HG03571 (cell line): Measurements from ENCODE around the gene ZNF277.

Source experiments
- ATAC-seq: cut with Tn5 transposase; IDR thresholded peaks from one replicate; pipeline ENCODE4 v1.9.1; 2021; ENCODE audit not compliant: unreplicated experiment

The ZNF277 gene

DNA sequence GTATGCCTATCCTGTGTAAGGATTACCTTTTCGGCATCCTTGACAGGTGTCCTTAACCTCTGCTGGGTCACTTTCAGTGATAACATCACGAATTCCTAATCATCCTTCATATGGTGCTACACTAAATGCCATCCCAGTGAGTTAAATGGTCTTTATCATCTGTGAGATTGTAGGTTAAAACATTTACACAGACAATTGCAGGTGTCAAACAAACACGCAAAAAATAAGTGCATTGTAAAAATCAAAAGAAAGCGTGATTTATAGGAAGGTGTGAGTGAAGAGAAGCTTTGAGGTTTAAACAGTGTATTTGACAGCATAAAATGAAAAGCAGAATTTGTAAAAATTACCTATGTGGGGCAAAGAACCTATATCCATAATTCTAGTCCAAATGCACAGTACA lies 132.3 kb downstream of the ZNF277 start:
- ATAC-seq = no peak

DNA sequence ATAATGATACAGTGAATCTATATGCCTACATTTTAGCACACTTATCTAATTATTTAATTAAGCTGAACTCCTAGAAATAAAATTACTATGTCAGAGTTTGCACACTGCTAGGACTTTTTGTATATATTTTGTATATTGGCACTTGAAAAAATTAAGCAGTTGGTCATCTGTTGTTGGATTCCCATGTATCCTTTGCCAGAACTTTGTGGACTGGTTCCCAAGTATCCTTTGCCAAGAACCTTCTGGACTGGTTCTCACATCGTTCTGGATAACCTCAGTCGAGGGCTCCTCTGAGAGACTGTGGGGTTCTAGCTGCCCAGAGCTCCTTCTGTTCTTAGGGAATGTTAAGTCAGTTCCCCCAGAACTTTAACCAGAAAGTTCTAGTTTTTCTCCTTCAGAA lies 135.0 kb downstream of the ZNF277 start:
- no peak for ATAC-seq

DNA sequence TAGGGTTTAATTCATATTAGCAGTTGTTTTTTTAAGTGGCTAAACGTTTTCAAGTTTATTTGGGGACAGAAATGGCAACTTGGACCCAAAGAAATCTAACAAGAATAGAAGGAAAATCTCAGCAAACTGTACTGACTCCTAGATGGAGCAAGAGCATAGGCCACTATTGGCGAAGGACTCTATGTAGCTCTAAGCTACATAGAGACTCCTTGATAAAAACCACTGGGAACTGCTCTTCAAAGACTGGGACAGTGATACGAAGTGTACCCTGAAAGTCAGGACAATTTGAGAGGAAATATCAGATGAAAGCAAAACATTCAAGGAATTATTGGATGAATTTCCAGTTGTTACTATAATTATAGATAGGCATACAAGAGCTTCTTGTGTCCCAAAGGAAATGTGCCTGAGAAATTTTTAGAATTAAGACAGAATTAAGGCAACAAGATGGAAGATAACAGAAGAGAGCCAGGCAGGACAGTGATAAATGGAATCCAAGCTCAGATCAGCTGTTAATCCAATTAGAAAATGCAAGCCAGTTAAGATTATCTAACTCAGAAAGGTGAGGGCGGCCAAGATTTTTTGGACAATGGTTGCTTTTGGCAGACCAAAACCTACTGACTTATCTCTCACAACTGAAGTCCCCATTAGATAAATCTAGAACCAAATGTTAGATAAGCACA lies 140.0 kb downstream of the ZNF277 start:
- no peak for ATAC-seq

DNA sequence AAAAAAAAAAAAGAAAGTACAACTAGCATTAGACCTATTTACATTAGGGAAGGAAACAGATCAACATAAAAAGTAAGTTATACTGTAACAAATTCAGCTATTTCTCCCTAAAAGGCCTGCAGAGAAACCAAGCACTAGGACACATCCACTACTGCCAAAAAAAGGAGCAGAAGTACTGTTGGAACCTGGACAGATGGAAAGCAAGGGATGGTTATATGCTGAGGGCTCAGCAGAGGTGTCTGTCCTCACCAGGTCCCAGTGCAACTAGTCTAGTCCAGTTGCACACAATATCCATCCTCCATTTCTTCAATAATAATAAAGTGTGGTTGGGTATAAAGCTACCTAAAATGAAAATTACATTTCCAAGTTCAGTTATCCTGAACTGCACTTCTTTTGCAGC lies 140.6 kb downstream of the ZNF277 start:
- no peak for ATAC-seq

DNA sequence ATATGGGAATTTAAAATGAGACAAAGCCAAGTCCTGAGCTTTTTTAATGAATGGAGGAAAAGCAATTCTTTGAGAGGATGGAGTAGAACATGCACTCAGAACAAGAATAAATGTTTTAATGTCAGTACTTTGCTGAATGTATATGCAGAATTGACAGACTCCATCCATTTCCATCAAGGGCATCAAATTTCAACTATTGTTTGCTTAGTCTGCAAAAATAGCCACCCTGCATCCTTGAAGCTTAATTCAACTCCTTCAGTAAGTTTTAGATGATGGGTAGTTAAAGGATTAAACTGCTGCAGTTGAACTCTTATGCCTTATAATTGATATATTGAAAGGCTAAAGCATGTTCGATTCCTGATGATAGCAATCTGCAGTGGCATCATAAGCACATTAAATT lies 144.1 kb downstream of the ZNF277 start:
- ATAC-seq = no peak

DNA sequence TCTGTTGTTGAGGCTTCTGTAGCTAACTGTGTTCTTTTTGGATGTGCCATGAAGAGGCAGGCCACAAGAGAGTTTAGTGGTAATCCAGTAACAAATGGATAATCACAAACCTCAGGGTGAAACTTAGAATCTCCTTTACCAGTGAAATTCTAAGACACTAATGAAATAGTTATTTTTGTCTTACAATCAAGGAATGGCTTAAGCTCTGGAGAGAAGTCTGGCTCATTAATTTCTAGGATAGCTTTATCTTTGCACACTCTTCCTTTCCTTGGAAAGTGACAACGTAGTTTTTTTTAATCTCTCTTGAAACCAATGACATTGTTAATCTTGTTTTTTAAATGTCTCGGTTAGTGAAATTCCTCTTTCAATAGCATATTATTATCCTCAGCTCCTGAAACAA lies 150.1 kb downstream of the ZNF277 start:
- ATAC-seq = no peak

DNA sequence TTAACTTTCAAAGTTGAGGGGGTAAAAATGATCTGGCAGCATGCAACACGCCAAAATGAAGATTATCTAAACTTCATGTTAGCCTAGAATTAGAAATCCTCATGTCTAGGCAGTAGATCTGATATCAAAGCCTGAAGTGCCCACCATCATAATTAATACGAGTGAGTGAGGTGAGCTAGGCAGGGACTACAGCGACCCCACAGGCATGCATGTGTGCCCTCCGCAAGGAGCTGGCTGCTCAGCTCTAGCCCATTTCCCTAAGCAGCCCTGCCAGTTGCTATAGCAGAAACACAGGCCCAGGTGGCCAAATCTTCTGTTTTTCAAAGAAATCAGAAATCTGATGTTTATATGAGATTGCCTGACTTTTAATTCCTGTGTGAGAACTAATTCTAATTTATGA lies 150.6 kb downstream of the ZNF277 start:
- no peak for ATAC-seq

GRCh38 chr7:112358513-112358912 lies 152.0 kb downstream of the ZNF277 start:
- no peak for ATAC-seq

DNA sequence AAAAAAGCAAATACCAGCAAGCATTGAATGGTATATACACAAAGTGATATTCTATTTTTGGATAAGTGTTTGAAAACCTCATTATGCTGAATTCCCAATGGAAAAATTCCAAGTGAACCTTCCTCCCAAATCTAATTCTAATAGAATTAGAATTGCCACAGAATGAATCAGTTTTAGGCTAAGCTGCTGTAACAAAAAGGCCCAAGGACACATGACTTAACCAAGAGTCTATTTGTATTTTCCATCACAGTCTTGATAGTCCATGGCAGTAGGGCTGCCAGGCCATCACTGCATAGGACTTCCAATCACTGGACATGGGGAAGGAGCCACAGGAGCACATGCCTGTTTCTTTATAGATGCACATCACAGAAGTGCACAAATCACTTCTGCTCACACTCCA lies 152.6 kb downstream of the ZNF277 start:
- no peak for ATAC-seq

DNA sequence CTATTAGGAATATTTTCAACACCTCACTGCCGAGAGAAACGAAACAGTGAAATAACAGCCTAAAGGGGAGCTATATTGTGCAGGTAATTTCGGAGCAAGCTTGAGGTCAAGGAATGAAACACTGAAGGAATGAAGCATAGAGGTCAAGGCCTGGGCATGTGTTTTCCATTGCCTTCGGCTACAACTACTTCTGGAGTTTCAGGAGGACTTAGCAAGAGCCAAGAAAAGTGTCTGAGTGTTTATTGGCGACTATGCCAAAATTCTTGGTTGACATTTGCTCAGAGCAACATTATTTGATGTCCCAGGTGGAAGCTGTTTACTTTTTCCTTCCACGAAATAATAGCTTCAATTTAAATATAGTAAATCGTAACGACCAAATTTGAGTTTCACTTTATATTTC lies 154.2 kb downstream of the ZNF277 start:
- ATAC-seq = no peak

GRCh38 chr7:112361154-112361553 lies 154.7 kb downstream of the ZNF277 start:
- ATAC-seq = no peak

GRCh38 chr7:112362053-112362650 lies 155.7 kb downstream of the ZNF277 start:
- no peak for ATAC-seq

GRCh38 chr7:112362731-112363131 lies 156.2 kb downstream of the ZNF277 start:
- no peak for ATAC-seq

- ATAC-seq = no peak
These were observed 157.9 kb downstream of the ZNF277 start for GRCh38 chr7:112364388-112364787.

- ATAC-seq = no peak
These were observed 159.1 kb downstream of the ZNF277 start for GRCh38 chr7:112365551-112365950.

GRCh38 chr7:112366886-112367285 lies 160.4 kb downstream of the ZNF277 start:
- no peak for ATAC-seq

DNA sequence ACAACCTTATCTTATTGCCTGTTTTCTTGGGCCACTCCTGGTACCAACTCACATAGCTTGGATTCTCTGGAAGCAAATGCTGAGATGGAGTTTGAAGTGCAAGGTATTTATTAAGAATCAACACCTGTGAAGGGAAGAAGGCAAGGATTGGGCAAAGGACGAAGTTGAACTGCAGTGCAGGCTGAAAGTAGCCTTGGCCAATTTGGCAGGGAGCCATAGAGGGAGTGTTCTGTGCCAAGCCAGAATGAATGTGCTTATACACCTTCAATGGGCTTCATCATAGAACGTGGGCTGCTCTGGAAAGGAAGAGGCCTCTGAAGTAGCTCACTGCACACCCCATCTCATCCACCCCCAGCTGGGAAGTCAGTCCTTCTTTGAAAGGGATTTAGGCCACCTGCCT lies 163.9 kb downstream of the ZNF277 start:
- no peak for ATAC-seq

DNA sequence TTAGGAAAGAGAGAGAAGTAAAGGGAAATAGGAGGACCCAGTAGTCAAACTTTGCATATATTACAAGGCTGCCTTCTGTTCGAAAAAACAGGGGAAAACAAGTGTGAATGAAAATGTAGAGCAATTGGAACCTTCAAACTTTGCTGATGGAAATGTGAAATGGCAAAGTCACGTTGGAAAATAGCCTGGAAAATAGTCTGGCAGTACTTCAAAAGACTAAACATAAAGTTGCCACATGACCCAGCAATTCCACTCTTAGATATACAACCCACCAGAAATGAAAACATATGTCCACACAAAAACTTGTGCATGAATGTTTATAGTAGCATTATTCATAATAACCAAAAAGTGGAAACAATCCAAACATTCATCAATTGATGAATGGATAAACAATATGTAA lies 165.2 kb downstream of the ZNF277 start:
- no peak for ATAC-seq

GRCh38 chr7:112372101-112372500 lies 165.6 kb downstream of the ZNF277 start:
- no peak for ATAC-seq

- ATAC-seq = no peak
These were observed 171.1 kb downstream of the ZNF277 start for GRCh38 chr7:112377593-112377992.

GRCh38 chr7:112381311-112382091 lies 175.0 kb downstream of the ZNF277 start:
- no peak for ATAC-seq

DNA sequence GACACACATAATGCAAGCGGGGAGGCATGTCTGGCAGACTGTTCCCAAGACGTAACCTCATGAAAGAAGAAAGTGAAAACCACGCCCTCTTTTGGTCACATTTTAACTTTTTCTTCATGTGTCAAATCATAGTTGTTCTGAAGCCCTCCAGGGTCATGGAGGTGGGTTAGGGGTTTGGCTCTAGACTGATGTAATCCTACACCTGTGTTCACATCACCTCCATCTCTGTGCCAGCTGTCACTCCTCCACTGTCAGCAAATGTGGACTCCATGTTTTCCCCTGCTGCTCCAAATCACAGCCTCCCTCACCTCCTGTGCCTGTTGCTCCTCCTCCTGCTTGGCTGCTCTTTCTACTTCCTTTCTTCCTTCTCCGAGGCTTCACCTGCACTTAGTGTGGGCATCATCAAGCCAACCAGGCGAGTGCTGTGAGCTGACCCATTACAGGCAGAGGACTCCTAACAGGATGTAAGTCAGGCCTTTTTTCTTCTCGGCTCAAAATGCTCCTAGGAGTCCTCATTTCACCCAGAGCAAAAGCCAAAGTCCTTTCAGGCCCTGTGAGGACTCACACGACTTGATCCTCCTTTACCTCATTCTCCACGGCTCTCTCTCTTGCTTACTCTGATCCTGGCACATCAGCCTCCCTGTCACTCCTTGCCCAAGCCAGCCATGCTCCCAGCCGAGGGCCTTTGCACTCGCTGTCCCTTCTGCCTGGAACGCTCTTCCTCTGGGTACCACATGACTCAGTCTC lies 177.3 kb downstream of the ZNF277 start:
- no peak for ATAC-seq
